Naive thymus-derived CD4-positive, alpha-beta T cell (primary cell): ENCODE measurements around the gene HSPB7. TPM values are rescaled to one million over a fixed set of nuclear protein-coding genes. Genes with fewer than 3 reads are reported as not detected.
A peak's percentile ranks its signal among the peaks of the same experiment; 100 is the strongest.

Experiments
- ATAC-seq: fragments of 150-1000 bp; cut with Tn5 transposase; 2 replicates; pipeline ENCODE4 v1.10.0; 2021; ENCODE audit warnings: mild to moderate bottlenecking, moderate library complexity
- CTCF ChIA-PET: fragments of 350-600 bp; sonication (Branson Sonifier 250); formaldehyde crosslinking; loops from one replicate; lab custom pipeline; 2021; ENCODE audit warnings: antibody characterized with exemption; lab: Charles Lee
- POLR2A ChIA-PET: fragments of 350-600 bp; sonication (Branson Sonifier 250); formaldehyde crosslinking; loops from one replicate; lab custom pipeline; 2021; ENCODE audit warnings: antibody characterized with exemption, inconsistent platforms; lab: Charles Lee
- DNase-seq, 9 donors: peaks; one replicate each; pipeline versions ENCODE4 v3.0.0 to v3.0.0-alpha.2; 2020 to 2022; ENCODE audit warnings: mixed read lengths in 1 of 9
- H3K27ac ChIP-seq: one replicate; pipeline ENCODE4 v1.7.0; 2013; ENCODE audit warnings: mild to moderate bottlenecking, low read depth, low read length, moderate library complexity
- H3K27me3 ChIP-seq, 2 donors: one replicate each; pipeline ENCODE4 v1.7.0; 2013; ENCODE audit warnings: low read length in 2 of 2, mild to moderate bottlenecking in 2 of 2, moderate library complexity in 2 of 2; ENCODE audit not compliant: control insufficient read depth in 2 of 2, insufficient read depth in 2 of 2
- H3K36me3 ChIP-seq, 3 experiments: 1 replicate in 2 of 3; 2 replicates in 1 of 3; pipeline ENCODE4 v1.7.0; 2013; ENCODE audit warnings: low read length in 3 of 3, mild to moderate bottlenecking in 3 of 3, moderate library complexity in 1 of 3; ENCODE audit not compliant: insufficient read depth in 3 of 3, control insufficient read depth in 2 of 3
- H3K4me1 ChIP-seq, 2 donors: one replicate each; pipeline ENCODE4 v1.7.0; 2013; ENCODE audit warnings: low read length in 2 of 2, mild to moderate bottlenecking in 2 of 2, moderate library complexity in 1 of 2; ENCODE audit not compliant: control insufficient read depth in 2 of 2, insufficient read depth in 2 of 2
- H3K4me3 ChIP-seq: 2 replicates; pipeline ENCODE4 v1.7.0; 2013; ENCODE audit warnings: mild to moderate bottlenecking, low read length
- H3K9me3 ChIP-seq, 3 experiments: 1 replicate in 2 of 3; 2 replicates in 1 of 3; pipeline ENCODE4 v1.7.0; 2013; ENCODE audit warnings: low read length in 3 of 3; ENCODE audit not compliant: control insufficient read depth in 2 of 3
- H3K27ac Mint-ChIP-seq, 9 donors: one replicate each; pipeline ENCODE4 v1.8.0; 2020 to 2022; ENCODE audit warnings: mixed read lengths in 9 of 9, mild to moderate bottlenecking in 8 of 9, moderate library complexity in 5 of 9, inconsistent platforms in 2 of 9
- H3K27me3 Mint-ChIP-seq, 5 donors: one replicate each; pipeline ENCODE4 v1.8.0; 2021 to 2022; ENCODE audit warnings: mixed read lengths in 5 of 5, mild to moderate bottlenecking in 1 of 5
- H3K36me3 Mint-ChIP-seq, 5 donors: one replicate each; pipeline ENCODE4 v1.8.0; 2020 to 2022; ENCODE audit warnings: mixed read lengths in 5 of 5, mild to moderate bottlenecking in 3 of 5, inconsistent platforms in 1 of 5
- H3K4me1 Mint-ChIP-seq, 7 donors: one replicate each; pipeline ENCODE4 v1.8.0; 2020 to 2022; ENCODE audit warnings: mixed read lengths in 7 of 7, mild to moderate bottlenecking in 3 of 7, inconsistent platforms in 1 of 7
- H3K4me3 Mint-ChIP-seq, 10 donors: one replicate each; pipeline ENCODE4 v1.8.0; 2020 to 2022; ENCODE audit warnings: mild to moderate bottlenecking in 10 of 10, mixed read lengths in 10 of 10, moderate library complexity in 6 of 10, inconsistent platforms in 2 of 10
- H3K9me3 Mint-ChIP-seq, 11 donors: one replicate each; pipeline ENCODE4 v1.8.0; 2020 to 2022; ENCODE audit warnings: mixed read lengths in 11 of 11, mild to moderate bottlenecking in 4 of 11, inconsistent platforms in 1 of 11, moderate library complexity in 1 of 11
- intact Hi-C, 2 donors: fragments of 100-400 bp; cut with micrococcal nuclease; formaldehyde crosslinking; loops; one replicate each; pipeline ENCODE4 v1.15.1; 2023
- polyA plus RNA-seq, 2 donors: library from polyadenylated mRNA; unstranded; fragments of 300-500 nt; fragmentation: Illumina TruSeq; gene quantifications; one replicate each; pipeline ENCODE4 v1.2.3, GENCODE V29; 2021
- total RNA-seq, 6 experiments: library from RNA in 5 of 6; stranded (reverse) in 5 of 6; gene quantifications; 1 replicate in 5 of 6; 2 replicates in 1 of 6; pipeline ENCODE4 v1.2.3 and lab custom pipeline; 2021 to 2026

The HSPB7 gene
- total and polyA plus RNA-seq, 7 experiments from 2014 or later = not detected

DNA sequence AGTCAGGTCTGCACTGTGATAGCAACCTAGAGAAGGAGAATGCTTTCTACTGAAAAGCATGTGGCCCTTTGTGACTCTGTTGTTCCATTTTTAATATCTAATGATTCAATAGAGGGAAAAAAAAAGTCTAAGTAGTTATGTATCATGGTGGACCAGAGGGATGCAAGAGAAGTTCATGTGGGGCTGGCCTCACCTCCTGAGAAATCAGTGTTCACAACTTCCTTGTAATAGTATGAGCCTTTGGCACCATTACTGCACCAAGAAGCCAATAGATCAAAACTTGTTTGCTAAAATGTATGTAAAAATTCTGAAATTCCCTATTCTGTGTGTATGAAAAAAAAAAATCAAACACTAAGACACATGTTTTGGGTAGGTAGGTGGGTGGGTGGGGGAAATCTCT lies 46.9 kb downstream of the HSPB7 start:
- CTCF ChIA-PET = no interaction called here
- H3K27me3 ChIP-seq = no peaks in the 10 kb centered on the region
- Mint-ChIP-seq H3K4me1 (peaks cover 32 to 68% (median 62%) of the 10 kb centered on the region in 7 donors), H3K27me3 (no peaks in the 10 kb centered on the region), H3K27ac (no peak overlapping the region), H3K9me3 (peaks cover 0 to 3% (median 0%) of the 10 kb centered on the region in 11 donors), H3K4me3 (no peak overlapping the region), H3K36me3 (peaks cover 6 to 49% (median 29%) of the 10 kb centered on the region in 5 donors)
- no peak for DNase-seq
- intact Hi-C loops = loop anchor here in 1 of 2 donors (10.0 kb wide), 1 partner anchor 944 kb away; no protein-coding TSS in a partner anchor
- H3K9me3 ChIP-seq = no peaks in the 10 kb centered on the region
- POLR2A ChIA-PET = no interaction called here
- peaks cover 0 to 40% (median 0%) of the 10 kb centered on the region in 3 experiments for H3K36me3 ChIP-seq
- no peak for ATAC-seq
- H3K27ac ChIP-seq = no peak overlapping the region
- H3K4me3 ChIP-seq = no peak overlapping the region
- H3K4me1 ChIP-seq = peaks cover 14 to 16% of the 10 kb centered on the region in 2 donors

DNA sequence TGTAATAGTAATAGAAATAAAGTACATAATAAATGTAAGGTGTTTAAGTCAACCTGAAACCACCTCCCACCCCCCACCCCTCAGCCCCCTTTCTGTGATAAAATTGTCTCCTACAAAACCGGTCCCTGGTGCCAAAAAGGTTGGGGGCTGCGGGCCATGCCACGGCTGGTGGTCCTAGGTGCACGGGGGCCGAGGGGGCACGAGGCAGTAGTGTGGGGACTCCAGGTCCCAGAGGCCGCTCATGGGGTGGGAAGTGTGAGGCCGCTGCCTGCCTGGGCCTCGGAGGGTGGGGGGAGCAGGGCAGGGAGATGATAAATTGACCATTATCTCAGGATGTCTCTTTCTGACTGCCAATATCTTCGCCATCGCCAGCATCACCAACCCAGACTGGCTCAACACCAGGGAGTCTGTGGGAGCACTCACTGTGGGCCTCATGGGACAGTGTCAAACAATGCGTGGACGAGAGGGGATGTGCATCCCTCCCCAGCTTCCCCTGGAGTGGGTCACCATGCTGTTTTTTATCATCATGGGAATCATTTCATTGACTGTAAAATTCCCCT lies 48.4 kb downstream of the HSPB7 start:
- DNase-seq (no peak), ATAC-seq (no peak)
- Histone ChIP-seq H3K27ac (no peak overlapping the region), H3K27me3 (no peaks in the 10 kb centered on the region), H3K36me3 (peaks cover 0 to 38% (median 0%) of the 10 kb centered on the region in 3 experiments), H3K4me1 (peaks cover 14 to 19% of the 10 kb centered on the region in 2 donors), H3K9me3 (no peaks in the 10 kb centered on the region), H3K4me3 (no peak overlapping the region)
- intact Hi-C loops = loop anchor here in 1 of 2 donors (5.0 kb wide), 1 partner anchor 352 kb away; the partner anchor contains the start of gene DDI2
- no peak overlapping the region for H3K4me3 Mint-ChIP-seq
- POLR2A ChIA-PET = no interaction called here
- CTCF ChIA-PET = no interaction called here
- H3K27ac Mint-ChIP-seq = no peak overlapping the region
- H3K36me3 Mint-ChIP-seq = peaks cover 6 to 56% (median 29%) of the 10 kb centered on the region in 5 donors
- H3K27me3 Mint-ChIP-seq = no peaks in the 10 kb centered on the region
- peaks cover 36 to 71% (median 67%) of the 10 kb centered on the region in 7 donors for H3K4me1 Mint-ChIP-seq
- H3K9me3 Mint-ChIP-seq = peaks cover 0 to 3% (median 0%) of the 10 kb centered on the region in 11 donors

DNA sequence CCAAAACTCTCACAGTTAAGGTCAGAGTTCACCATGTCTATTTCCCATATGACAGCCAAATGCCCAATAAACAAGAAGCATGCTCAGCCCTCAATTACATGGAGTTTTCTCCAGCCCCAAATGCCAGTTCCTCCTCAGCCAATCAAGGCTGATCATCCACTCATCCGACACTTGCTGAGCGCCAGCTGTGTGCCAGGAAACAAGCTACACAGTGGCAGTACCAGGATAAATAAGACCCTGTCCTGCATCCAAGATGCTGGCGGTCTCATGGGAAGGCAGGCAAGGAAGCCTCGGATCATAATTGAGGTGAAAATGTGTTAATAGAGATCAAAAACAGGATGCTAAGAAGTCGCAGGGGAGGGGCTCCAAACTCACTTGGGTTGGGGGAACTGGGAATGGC lies 49.7 kb downstream of the HSPB7 start:
- peaks cover 0 to 38% (median 0%) of the 10 kb centered on the region in 3 experiments for H3K36me3 ChIP-seq
- H3K27me3 ChIP-seq = no peaks in the 10 kb centered on the region
- ChIA-PET CTCF (no interaction called here), POLR2A (interaction anchor here (0.7 to 1.0 kb wide), 2 partner anchors 121 to 146 kb away, joined by 3 read pairs; no protein-coding TSS in a partner anchor)
- H3K9me3 Mint-ChIP-seq = peaks cover 0 to 3% (median 0%) of the 10 kb centered on the region in 11 donors
- H3K36me3 Mint-ChIP-seq = peaks cover 6 to 55% (median 23%) of the 10 kb centered on the region in 5 donors
- no peak overlapping the region for H3K4me3 Mint-ChIP-seq
- H3K4me1 Mint-ChIP-seq = peaks cover 37 to 74% (median 72%) of the 10 kb centered on the region in 7 donors
- no peak for DNase-seq
- peaks cover 13 to 19% of the 10 kb centered on the region in 2 donors for H3K4me1 ChIP-seq
- ATAC-seq = no peak
- H3K27me3 Mint-ChIP-seq = no peaks in the 10 kb centered on the region
- no peak overlapping the region for H3K27ac ChIP-seq
- no peak overlapping the region for H3K4me3 ChIP-seq
- H3K27ac Mint-ChIP-seq = peak overlapping the region in 2 of 9 donors; percentile 18 to 69
- intact Hi-C loops = loop anchor here in 1 of 2 donors (5.0 kb wide), 1 partner anchor 351 kb away; the partner anchor contains the start of gene DDI2
- H3K9me3 ChIP-seq = no peaks in the 10 kb centered on the region

- H3K27me3 Mint-ChIP-seq = no peaks in the 10 kb centered on the region
- no peak for DNase-seq
- H3K4me3 ChIP-seq = no peak overlapping the region
- CTCF ChIA-PET = no interaction called here
- H3K9me3 Mint-ChIP-seq = peaks cover 0 to under 1% (median 0%) of the 10 kb centered on the region in 11 donors
- peak overlapping the region in 6 of 9 donors; percentile 14 to 77 (median 42) for H3K27ac Mint-ChIP-seq
- peaks cover 13 to 19% of the 10 kb centered on the region in 2 donors for H3K4me1 ChIP-seq
- H3K27ac ChIP-seq = peak overlapping the region; percentile 20
- intact Hi-C loops = loop anchor here (1.0 to 5.0 kb wide), 5 partner anchors 8 to 350 kb away; partner anchors contain the start of genes DDI2 (in 1 of the 2) and ZBTB17 (in 1 of the 2)
- H3K27me3 ChIP-seq = no peaks in the 10 kb centered on the region
- ATAC-seq = no peak
- POLR2A ChIA-PET = no interaction called here
- peaks cover 37 to 73% (median 63%) of the 10 kb centered on the region in 7 donors for H3K4me1 Mint-ChIP-seq
- H3K36me3 ChIP-seq = peaks cover 0 to 32% (median 0%) of the 10 kb centered on the region in 3 experiments
- no peaks in the 10 kb centered on the region for H3K9me3 ChIP-seq
- peaks cover 1 to 42% (median 13%) of the 10 kb centered on the region in 5 donors for H3K36me3 Mint-ChIP-seq
- peak overlapping the region in 6 of 10 donors; percentile 13 to 80 (median 67) for H3K4me3 Mint-ChIP-seq
Measured at GRCh38 chr1:15966956-15967344, 50.9 kb downstream of the HSPB7 start.

DNA sequence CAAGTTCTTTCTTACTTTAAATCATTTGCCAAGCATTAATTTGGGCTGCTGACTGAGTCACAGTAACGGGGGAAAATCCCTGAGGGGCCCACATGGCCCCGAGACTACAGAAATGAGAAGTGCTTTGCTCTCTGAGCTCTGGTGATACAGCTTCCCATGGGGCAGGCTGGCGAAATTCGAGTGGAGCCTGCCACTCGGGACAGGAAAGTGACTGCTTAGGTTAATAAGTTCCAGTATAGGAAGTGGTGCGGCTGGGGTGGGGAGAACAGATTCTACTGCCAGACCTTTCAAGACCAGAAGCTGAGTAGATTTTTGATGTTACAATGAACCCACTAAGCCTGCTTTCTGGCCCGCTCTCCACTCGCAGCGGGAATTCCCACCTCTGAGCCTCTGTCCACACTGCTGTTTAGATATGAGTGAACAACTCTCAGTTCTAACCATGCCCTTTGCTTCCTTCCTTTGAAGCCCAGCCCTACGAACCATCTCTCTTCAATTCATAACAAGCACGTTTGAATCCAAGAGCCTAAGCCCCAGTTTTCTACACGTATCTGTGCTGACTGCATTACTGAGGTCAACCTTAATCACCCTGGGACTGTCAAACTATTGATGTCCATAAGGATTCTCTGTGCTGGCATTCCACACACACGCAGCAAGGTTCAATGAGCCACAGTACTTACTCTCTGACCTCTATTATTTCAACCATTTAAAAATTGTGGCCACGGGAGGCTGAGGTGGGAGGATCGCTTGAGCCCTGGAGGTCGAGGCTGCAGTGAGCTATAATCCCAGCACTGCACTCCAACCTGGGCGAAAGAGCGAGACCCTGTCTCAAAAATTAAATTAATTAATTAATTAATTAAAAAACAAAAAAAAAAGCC lies 51.5 kb downstream of the HSPB7 start:
- Histone ChIP-seq H3K4me1 (peaks cover 13 to 19% of the 10 kb centered on the region in 2 donors), H3K9me3 (no peaks in the 10 kb centered on the region), H3K27me3 (no peaks in the 10 kb centered on the region), H3K36me3 (peaks cover 0 to 32% (median 0%) of the 10 kb centered on the region in 3 experiments), H3K27ac (peak overlapping the region; percentile 29), H3K4me3 (peak overlapping the region; percentile 19)
- no peaks in the 10 kb centered on the region for H3K27me3 Mint-ChIP-seq
- H3K27ac Mint-ChIP-seq = peak overlapping the region; percentile 46 to 93 (median 74)
- ChIA-PET POLR2A (interaction anchor here (0.8 kb wide), 1 partner anchor 10 kb away, joined by 4 read pairs; no protein-coding TSS in a partner anchor), CTCF (no interaction called here)
- peaks cover 40 to 72% (median 66%) of the 10 kb centered on the region in 7 donors for H3K4me1 Mint-ChIP-seq
- intact Hi-C loops = loop anchor here (1.0 to 5.0 kb wide), 5 partner anchors 9 to 349 kb away; partner anchors contain the start of genes DDI2 (in 1 of the 2) and ZBTB17 (in 1 of the 2)
- no peaks in the 10 kb centered on the region for H3K9me3 Mint-ChIP-seq
- H3K4me3 Mint-ChIP-seq = peak overlapping the region; percentile 64 to 81 (median 76)
- H3K36me3 Mint-ChIP-seq = peaks cover 0 to 43% (median 11%) of the 10 kb centered on the region in 5 donors
- ATAC-seq = peak; percentile 83
- peak in 4 of 9 donors; percentile 23 to 80 (median 27) for DNase-seq

DNA sequence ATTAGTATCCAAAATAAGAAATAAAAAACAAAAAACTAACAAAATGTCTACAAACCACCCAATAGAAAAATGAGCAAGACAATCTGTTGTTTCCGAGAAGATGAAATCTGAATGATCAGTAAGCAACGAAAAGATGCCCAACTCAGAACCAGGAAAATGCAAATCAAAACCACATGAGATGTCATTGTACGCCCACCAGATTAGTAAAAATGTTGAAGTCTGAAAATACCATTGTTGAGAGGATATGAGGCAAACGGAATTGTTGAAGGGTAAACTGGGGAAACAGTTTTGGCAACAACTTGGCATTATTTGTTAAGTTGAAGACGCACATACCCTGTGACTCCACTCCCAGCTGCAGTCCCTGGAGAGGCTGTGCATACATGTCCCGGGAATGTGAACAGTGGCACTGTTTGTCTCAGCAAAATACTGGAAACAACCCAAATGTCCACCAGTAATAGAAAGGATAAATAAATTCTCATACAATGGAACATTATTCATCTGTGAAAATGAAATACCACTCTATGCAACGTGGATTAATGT lies 52.5 kb downstream of the HSPB7 start:
- H3K27ac Mint-ChIP-seq = peak overlapping the region; percentile 46 to 93 (median 64)
- H3K9me3 Mint-ChIP-seq = no peaks in the 10 kb centered on the region
- DNase-seq (no peak), ATAC-seq (no peak)
- H3K4me1 ChIP-seq = peaks cover 13 to 19% of the 10 kb centered on the region in 2 donors
- POLR2A ChIA-PET = no interaction called here
- peak overlapping the region; percentile 29 for H3K27ac ChIP-seq
- H3K4me3 Mint-ChIP-seq = peak overlapping the region in 9 of 10 donors; percentile 64 to 81 (median 76)
- H3K9me3 ChIP-seq = no peaks in the 10 kb centered on the region
- intact Hi-C loops = loop anchor here in 1 of 2 donors (5.0 kb wide), 1 partner anchor 348 kb away; the partner anchor contains the start of gene DDI2
- H3K4me1 Mint-ChIP-seq = peaks cover 41 to 80% (median 69%) of the 10 kb centered on the region in 7 donors
- peaks cover 0 to 29% (median 0%) of the 10 kb centered on the region in 3 experiments for H3K36me3 ChIP-seq
- CTCF ChIA-PET = no interaction called here
- no peaks in the 10 kb centered on the region for H3K27me3 ChIP-seq
- peaks cover 0 to 38% (median 11%) of the 10 kb centered on the region in 5 donors for H3K36me3 Mint-ChIP-seq
- H3K4me3 ChIP-seq = peak overlapping the region; percentile 19
- H3K27me3 Mint-ChIP-seq = no peaks in the 10 kb centered on the region
